ENCODE results near the gene ALLC.
"Not testable (repeated sequence)": the region's sequence is repeated elsewhere in the genome, so short reads cannot be mapped to it uniquely, and the experiment has no call there.

ALLC gene

DNA sequence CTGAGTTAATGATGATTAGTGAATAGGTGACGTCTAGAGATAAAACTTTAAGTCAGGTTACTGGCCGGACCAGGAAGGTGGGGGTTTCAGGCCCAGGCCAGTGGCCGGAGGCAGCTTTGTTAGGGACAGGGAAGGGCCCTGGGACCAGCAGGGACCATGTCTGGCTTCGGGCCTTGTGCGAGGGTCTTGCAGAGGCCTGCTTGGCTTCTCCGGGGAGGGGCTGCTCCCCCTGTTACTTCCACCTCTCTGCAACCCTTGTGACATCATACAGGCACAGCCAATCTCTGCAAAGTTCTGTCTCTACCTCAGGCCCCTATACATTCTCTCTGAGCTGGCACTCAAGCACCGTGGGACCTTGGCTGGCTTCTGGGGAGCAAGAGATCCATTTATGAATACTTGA, at the start of gene ALLC:
ALLC (plus strand) TSS at position 320 of the 400 bp plus-strand sequence. CDS start 12,958 bp downstream, outside the sequence.
- DNase-seq: no peak

DNA sequence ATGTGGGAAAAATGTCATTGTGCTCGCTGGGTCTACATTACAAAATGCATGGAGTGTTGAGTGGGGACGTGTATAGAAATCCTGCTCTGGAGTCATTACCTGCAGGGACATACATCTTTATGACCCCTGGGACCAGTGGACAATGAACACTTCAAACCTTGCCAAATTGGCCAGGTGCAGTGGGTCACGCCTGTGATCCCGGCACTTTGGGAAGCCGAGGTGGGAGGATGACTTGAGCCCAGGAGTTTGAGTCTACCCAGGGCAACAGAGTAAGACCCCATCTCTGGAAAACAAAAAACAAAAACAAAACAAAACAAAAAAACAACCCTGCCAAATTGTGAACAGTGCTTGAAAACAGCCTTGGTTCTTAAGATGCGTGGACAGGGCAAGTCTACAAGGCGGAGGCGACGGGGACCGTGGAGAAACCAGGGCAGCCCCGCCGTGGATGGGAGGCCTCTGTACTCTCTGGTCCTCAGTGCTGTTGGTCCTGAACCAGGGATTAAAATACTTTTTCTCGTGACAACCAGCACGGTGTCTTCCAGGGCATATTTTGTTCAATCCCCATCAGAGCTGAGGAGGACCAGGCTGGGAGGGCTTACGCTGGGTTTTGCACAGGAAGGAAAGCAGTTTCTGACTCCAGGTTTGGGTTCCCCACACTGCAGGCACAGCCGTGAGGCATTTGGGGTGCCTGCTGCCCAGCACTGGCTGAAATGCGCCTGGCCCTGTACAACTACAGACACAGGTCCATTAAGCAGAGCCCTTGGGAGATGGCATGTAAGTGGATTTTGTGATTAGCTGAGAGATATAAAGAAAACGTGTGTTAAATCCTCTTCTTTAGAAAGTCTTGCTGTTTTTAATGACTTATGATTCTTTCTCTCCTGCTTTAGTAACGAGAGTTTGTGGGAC, 49.4 kb upstream of the ALLC start:
- no peak for DNase-seq

DNA sequence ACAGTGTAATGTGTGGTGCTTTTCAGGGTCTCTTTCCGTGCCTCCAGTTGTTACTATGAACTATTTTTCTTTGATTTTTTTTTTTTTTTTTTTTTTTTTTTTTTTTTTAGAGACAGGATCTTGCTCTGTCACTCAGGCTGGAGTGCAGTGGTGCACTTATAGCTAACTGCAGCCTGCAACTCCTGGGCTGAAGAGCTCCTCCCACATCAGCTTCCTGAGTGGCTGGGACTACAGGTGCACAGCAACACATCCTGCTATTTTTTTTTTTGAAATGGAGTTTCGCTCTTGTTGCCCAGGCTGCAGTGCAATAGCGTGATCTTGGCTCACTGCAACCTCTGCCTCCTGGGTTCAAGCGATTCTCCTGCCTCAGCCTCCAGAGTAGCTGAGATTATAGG, 48.7 kb upstream of the ALLC start:
- peak; percentile 47 for DNase-seq

DNA sequence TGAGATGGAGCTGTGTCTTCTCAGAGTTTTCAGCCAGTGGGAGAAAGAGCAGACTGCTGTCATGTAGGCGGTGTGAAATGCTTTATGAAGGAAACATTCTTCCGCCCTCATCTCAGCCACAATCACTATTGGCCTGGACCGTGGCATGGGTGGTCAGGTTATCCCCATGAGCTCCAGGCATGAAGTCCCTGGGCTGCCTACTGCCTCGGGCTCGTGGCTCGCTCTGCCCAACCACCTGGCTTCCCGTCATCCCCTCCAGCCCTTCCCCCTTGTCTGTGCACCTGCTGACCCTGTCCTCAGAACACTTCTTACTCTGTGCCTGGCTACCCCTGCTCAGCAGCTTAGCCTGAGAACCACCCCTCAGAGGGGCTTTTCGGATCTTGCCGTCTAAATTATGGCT, 47.6 kb upstream of the ALLC start:
- no peak for DNase-seq

DNA sequence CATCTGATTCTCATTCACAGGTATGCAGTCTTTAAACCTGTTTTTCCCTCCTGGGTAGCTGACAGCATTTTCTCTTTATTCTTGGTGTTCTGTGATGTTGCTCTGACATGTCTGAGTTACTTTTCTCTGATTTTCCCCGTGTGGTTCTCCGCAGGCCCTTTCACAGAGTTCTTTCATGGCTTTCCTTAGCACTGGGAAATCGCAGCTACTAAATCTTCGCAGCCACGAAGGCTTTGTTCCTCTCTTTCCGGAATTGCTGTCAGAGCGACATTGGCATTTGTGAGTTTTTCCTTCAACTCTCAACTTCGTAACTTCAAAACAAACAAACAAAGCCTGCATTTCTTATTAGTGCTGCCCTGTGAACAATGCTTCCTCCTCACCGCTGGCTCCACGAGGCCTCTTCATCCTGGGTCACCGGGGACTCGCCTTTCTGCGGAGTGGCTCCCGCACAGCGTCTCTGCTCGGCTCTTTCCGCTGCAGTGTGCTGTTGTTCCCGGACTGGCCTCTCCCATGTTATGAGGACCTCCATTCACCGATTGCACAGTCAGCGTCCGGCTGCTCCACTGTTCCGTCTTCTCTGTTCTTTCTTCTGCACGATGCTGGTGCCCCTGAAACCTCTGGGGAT, 47.0 kb upstream of the ALLC start:
- no peak for DNase-seq

DNA sequence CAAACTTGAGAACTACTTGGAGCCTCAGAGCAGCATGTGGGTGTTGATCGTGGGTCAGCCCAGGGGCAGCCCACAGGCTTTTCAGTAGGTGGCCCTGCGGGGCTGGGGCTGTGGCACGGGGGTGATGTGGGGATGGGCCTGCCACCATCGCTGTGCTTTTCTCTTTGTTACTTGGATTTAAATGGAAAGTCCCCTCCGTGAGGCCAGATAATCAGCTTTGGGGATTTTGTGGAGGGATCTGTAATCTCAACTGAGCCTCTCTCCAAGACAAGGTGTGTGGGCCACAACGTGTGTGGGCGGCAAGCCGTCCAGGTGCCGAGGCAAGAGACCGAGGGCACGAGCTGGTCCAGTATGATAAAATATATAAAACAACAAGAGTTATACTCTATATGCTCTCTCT, 46.4 kb upstream of the ALLC start:
- no peak for DNase-seq

DNA sequence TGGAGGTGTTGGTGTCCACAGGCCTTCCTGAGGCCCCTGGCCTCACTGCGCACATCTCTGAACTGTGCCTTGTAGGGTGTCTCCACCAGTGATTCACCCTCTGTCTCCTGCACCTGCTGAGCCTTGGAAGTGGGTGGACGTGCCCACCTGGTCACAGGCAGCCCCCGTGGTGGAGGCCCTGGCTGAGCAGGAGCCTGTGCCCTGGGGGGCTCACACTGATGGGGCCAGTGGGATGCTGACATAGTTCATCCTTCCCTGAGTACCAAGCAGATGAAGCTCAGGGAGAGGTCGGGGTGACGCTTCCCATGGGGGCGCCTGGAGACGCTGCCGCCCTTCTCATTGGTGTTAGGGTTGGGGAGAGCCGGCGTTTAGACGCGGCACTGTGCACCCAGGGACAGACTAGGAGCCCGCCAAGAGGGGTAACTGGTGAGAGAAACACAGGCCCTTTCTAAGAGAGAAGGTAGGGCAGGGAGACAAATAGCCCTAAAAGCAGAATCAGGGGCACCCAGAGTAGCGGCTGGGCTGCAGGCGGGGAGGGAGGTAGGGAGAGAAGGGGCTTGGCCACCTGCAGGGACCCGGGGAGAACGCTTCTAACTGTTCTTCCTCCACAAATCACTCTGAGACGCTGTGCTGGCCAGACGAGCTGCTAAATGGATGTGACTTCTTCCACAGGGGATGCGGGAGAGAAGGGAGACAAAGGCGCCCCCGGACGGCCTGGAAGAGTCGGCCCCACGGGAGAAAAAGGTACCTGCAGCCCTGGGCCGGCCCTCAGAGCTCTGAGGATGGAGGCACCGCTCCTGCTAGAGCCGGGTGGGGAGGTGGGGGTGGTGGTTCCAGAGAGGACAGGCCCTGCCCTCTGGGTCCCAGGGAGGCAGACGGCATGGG, 45.1 kb upstream of the ALLC start:
- no peak for DNase-seq

DNA sequence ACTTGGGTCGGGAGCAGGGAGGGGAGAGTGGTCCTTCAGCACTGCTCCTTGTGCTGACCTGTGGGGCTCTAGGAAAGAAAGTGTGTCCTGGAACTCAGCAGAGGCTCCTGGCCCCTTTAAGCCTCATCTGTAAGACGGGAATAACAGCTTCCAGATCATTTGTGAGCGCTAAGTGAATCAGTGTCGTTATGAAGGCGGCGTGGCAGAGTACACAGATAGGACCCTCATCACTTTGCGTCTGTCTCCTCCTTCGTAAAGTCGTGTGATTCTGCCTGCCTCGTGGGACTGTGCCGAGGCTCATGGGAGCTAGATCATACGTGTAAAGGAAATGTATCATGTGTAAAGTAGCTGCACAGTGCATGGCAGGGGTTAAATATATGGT, 44.5 kb upstream of the ALLC start:
- DNase-seq: no peak

DNA sequence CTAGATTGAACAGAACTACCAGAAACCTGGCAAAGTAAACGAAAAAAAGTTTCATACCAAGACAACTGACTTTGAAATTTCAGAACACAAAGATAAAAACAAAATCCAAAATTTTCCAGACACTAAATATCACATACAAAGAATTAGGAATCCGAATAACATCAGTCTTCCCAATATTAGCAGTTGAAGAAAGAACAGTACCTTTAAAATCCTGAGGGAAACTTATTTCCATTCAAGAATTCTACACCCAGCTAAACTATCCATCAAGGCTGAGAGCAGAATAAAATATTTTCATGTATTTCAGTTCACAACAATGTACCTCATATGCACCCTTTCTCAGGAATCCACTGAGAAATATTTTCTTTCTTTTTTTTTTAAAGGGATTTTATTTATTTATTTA, 43.3 kb upstream of the ALLC start:
- DNase-seq: not testable (repeated sequence)

DNA sequence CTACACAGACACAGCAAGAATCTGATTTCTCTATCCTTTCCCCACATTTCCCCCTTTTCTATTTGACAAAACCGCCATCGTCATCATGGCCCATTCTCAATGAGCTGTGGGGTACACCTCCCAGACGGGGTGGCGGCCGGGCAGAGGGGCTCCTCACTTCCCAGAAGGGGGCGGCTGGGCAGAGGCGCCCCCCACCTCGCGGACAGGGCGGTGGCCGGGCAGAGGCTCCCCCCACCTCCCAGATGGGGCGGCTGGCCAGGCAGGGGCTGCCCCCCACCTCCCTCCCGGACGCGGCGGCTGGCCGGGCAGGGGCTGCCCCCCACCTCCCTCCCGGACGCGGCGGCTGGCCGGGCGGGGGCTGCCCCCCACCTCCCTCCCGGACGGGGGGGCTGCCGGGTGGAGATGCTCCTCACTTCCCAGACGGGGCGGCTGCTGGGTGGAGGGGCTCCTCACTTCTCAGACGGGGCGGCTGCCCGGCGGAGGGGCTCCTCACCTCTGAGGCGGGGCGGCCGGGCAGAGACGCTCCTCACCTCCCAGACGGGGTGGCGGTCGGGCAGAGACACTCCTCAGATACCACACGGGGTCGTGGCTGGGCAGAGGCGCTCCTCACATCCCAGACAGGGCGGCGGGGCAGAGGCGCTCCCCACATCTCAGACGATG, 42.3 kb upstream of the ALLC start:
- DNase-seq: not testable (repeated sequence)

DNA sequence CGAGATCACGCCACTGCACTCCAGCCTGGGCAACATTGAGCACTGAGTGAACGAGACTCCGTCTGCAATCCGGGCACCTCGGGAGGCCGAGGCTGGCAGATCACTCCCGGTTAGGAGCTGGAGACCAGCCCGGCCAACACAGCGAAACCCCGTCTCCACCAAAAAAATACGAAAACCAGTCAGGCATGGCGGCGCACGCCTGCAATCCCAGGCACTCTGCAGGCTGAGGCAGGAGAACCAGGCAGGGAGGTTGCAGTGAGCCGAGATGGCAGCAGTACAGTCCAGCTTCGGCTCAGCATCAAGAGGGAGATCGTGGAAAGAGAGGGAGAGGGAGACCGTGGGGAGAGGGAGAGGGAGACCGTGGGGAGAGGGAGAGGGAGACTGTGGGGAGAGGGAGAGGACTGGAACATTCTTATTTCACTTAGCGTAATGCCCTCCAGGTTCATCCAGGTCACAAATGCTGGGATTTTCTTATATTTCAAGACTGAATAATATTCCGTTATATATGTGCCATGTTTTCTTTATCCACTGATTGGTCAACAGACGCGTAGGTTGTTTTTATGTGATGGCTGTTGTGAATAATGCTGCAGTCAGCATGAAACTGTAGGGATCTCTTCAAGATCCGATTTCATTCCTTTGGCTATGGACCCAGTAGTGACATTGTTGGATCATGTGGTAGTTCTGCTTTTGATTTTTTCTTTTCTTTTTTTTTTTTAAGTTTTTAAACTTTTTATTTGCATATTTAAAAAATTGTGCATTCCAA, 41.4 kb upstream of the ALLC start:
- not testable (repeated sequence) for DNase-seq

DNA sequence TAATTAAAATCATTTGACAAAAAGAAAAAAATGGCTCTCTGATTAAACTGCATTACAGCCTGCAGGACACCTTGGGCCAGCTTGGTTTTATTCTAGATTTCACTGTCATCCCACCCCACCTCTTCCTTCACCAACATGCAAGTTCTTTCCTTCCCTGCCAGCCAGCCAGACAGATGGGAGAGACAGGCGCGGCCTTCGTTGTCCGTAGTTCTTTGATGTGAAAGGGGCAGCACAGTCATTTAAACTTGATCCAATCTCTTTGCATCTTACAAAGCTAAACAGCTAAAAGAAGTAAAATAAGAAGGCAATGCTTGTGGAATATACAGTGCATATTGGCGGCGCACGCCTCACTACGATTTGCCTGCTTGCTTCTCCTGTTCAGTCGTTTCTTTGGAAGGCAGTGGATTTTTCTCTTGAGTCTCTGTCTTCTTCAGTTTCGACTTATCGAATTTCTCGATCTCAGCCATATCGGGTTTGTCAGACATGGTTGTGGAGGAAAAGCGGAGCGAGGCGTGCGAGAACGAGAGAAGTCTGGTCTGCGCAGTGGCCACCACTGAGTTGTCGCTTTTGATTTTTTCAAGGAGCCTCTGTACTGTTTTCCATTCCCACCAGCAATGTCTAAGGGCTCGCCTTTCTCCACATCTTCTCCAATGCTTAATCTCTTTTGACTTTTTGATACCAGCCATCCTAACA, 40.7 kb upstream of the ALLC start:
- no peak for DNase-seq

DNA sequence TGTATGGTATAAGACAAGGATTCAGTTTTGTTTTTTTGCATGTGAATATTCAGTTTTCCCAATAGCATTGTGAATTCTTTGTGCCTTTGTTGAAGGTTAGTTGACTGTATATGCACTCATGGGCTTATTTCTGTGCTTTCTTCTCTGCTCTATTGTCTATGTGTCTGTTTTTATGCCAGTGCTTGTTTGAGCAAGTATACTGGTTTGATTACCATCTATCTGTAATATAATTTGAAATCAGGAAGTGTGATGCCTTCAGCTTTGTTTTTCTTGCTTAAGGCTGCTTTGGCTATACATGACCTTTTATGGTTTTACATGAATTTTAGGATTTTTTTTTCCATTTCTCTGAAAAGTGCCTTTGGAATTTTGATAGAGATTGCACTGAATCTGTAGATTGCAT, 39.6 kb upstream of the ALLC start:
- no peak for DNase-seq

DNA sequence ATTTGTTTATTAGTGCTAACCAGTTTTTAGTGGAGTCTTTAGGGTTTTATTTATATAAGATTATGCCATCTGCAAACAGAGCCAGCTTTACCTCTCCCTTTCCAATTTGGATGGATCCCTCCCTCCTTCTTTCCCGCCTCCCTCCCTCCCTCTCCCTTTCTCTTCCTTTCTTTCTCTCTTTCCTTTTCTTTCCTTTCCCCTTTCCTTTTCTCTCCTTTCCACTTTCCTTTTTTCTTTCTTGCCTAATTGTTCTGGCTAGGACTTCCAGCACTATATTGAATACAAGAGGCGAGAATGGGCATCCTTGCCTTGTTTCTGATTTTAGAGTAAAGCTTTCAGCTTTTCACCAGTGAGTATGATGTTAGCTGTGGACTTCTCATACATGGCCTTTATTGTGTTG, 39.0 kb upstream of the ALLC start:
- no peak for DNase-seq

DNA sequence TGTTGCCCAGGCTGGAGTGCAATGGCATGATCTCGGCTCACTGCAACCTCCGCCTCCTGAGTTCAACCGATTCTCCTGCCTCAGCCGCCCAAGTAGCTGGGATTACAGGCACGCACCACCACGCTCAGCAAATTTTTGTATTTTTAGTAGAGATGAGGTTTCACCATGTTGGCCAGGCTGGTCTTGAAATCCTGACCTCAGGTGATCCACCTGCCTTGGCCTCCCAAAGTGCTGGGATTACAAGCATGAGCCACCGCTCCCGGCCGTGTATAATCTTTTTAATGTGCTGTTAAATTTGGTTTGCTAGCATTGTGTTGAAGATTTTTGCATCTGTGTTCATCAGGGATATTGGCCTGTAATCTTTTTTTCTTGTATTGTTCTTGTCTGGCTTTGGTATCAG, 38.3 kb upstream of the ALLC start:
- not testable (repeated sequence) for DNase-seq

DNA sequence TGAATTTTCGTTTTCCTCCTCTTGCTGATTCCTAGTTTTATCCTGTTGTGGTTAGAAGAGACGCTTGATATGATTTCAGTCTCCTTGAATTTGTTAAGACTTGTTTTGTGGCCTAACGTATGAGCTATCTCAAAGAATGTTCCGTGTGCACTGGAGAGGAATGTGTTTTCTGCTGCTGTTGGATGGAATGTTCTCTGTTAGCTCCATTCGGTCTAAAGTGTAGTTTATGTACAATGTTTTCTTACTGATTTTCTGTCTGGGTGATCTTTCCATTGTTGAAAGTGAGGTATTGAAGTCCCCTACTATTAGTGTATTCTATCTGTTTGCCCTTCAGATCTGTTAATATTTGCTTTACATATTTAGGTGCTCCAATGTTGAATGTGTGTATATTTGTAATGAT, 37.2 kb upstream of the ALLC start:
- DNase-seq: no peak

DNA sequence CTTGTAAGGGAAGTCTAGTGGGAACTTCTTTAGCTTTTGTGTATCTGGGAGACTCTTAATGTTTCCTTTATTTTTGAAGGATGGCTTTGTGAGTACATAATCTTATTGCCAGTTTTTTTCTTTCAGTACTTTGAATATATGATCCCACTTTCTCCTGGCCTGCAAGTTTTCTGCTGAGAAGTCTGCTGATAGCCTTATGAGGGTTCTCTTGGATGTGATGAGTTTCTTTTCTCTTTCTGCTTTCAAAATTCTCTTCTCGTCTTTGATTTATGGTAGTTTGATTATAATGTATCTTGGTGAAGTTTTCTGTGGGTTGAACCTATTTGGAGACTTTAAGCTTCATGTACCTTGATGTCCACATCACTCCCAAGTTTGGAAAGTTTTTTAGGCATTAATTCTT, 35.0 kb upstream of the ALLC start:
- DNase-seq: no peak

DNA sequence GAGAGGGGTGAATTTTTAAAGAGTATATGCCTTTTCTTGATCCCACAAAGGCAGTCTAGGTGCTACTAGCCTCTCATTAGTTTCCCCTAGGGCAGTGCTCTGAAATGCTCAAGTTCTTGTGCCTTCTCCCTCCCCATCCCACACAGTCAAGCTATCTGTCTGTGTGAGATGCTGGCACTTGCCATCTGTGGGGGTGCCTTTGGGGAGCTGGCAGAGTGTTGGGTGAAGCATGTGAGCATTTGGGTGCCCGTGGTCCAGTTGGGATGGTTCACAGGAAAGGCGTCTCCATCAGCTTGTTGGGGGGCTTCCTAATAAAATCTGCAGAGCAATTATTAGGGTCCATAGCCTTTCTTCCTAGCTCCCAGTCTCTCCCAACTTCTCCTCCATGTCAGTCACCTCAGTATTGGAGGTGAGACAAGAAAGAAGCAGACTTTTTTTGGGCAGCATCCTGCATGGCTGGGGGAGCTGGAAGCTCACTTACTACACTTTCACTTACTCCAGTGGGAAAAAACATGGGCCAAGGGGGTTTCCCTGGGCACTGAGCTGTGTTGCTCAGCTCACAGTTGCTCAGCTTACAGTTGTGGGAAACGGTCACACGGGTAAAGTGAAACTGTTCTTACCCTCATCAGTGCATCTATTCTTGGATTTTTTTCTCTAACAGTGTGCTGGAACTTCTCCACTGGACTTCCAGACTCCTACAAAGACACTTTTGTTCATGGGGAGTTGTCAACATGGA, 33.8 kb upstream of the ALLC start:
- DNase-seq: no peak

DNA sequence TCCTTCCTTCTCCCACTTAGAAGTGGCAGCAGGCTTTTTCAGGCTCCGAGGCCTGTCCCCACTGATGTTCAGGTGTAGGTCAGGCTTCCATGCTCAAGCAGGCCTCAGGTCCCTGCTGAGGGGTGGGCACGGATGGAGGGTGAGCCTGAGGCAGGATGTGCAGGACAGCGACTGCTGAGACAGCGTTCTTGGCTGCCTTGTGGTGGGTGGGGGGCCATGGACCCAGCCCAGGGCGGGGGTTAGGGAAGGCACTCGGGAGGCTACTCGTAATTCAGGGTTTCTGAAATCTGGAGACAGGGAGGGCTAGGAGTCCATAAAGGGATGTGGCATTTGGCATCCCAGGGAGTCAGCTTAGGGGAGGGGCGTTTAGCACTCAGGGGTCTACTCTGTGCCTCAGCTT, 32.8 kb upstream of the ALLC start:
- DNase-seq: no peak

DNA sequence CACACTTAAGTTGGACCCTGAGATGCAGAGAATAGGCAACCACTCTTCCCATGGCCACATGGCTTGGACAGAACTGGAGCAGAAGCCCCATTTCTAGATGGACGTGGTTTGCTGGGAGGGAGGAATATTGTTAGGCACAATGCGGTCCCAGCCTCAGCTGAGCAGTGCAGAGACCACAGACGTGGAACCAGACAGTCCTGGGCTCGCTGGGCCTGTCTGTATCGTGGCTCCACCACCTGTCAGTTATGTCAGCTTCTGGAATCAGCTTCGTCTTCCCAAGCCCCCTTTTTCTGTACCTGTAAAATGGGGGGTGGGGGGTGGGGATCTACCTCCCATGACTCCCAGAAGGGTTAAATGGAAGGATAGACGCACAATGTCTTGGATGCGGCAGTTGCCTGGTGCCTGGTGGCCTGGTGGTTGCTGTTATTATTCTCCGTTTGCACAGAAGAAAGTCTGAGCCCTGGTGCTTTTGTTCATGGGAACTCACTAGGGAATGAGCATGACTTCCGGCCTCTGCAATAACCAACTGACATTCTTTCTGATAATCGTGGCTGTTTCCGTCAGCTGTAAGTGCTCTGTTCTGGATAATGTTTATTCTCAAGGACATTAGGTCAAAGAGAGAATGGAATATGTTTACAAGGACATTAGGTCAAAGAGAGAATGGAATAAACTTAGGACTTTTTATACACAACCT, 31.7 kb upstream of the ALLC start:
- no peak for DNase-seq
